ENCODE results near the gene SP9.

SP9 gene

DNA sequence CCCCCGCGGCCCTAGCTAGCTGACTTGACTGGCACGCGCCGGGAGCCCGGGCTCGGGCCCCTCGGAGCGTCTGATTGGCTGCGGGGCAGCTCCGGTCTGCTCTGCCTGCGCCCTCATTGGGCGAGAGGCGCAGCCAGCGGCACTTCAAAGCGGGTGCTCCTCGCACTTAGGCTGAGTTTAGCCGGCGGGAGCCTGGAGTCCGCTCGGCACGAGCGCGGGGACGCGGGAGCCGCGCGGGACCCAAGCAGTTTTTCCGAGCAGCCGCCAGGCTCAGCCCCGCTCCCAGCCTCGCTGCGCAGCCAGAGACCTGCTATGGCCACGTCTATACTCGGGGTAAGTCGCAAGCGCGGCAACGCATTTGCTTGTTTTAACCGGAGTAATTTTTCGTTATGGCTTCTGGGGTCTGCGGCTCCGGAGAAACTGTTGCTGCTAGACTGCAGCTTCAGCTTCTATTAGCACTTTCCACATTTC lies at the start of gene SP9:
Gene SP9 (plus strand): TSS at position 174 of the 471 bp plus-strand sequence. CDS start 139 bp downstream, at position 313.
- peak; percentile 64 for DNase-seq (ENCODE audit: low spot score)

GRCh38 chr2:174286172-174286571 lies 48.6 kb upstream of the SP9 start:
- no peak for DNase-seq (ENCODE audit: low spot score)

DNA sequence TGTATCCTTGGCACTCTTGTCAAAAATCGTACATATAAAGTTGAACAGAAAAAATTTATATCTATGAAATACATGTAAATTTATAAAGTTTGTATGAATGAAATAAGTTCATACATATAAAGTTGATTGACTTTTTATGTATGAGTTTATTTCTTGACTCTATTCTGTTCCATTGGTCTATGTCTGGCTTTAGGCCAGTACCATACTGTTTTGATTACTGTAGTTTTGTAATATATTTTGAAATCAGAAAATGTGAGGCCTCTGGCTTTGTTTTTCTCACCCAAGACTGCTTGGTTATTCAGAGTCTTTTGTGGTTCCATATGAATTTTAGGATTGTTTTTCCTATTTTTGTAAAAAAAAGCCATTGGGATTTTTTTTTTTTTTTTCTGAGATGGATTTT lies 41.8 kb upstream of the SP9 start:
- DNase-seq (ENCODE audit: low spot score): no peak

DNA sequence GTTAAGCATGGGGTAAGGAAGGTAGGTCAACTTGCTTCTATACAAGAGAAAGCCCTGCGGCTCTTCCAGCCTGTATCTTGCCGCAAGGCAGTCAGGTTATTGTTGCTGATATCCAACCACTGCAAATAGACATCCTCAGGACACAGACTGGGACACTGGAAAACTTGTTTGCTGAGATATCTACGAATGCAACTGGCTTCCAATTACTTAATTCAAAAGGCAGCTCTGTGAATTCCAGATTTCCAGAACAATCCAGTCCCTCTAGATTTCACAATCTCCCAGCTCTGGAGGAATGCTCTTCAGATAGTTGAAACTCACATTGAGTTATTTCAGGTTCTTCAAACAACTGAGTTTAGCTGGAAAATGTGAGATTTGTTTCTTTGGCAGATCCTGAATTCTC lies 34.6 kb upstream of the SP9 start:
- DNase-seq (ENCODE audit: low spot score): no peak

GRCh38 chr2:174312581-174313234 lies 22.0 kb upstream of the SP9 start:
- DNase-seq (ENCODE audit: low spot score): no peak

DNA sequence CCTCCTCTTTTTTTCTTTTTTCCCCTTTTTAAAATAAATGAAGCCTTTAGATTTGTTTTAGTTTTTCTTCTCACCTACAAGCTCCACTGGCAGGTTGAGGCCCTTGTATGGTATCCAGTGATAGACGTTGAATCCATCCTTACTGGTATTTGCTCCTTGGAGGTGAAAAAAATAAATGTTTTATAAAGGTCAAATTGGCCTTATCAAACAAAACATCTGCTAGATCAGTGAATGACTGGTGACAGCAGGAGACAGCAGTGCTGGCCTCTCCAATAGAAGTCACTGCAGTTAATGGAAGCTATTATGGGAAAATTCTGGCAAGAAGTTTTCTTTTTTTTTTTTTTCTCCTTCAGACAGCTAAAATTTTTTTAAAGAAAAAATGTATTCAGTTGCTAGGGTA lies 12.6 kb upstream of the SP9 start:
- DNase-seq (ENCODE audit: low spot score): no peak

- no peak for DNase-seq (ENCODE audit: low spot score)
These were observed 12.0 kb upstream of the SP9 start for GRCh38 chr2:174322746-174323145.

DNA sequence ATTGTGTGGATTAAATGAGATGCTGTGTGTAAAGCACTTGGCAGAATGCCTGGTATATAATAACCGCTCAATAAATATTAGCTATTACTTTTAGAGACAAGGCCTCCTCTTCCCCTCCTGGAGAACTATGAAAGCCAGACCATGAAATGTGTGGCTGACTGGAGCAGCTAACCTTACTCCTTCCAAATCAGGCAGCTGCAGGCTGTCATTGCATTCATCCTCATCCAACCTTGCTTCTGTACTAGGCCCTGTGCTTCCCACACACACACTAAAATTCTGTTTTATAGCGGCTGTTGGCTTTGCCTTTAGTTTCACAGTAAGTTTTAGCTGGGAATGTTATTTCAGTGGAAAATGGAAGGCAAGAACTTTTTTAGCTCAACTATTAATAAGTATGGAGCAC lies 10.2 kb upstream of the SP9 start:
- DNase-seq (ENCODE audit: low spot score): no peak

DNA sequence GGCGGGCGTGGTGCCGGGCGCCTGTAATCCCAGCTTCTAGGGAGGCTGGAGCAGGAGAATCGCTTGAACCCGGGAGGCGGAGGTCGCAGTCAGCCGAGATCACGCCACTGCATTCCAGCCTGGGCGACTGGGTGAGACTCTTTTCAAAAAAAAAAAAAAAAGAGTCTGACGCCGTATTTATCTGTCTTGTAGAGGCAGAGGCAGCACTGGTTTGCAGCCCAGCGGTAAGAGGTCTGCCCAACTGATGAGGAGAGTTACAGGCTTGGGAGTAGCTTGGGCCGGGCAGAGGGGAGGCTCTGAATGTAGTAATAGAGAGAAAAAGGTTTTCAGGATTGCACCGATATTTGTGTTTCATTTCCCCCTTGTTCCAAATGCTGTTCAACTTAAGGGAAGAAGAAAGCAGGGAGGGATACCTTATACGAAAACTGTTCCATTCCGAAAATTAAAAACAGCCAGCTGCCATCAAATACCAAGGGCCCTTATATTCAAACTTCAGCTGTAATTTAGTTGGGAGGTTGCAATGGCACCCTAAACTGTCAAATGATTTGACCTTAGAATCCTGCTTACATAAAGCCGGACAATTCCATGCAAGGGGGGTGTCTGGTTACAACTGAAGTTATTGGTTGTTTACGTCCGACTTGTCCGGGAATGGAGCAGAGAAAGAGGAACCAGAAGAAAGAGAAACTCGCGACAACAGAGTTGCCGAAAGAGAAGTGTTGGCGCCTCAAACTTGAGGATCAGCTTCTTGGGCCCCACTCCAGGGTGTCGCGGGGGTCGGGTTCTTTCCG lies 9.2 kb upstream of the SP9 start:
- no peak for DNase-seq (ENCODE audit: low spot score)

DNA sequence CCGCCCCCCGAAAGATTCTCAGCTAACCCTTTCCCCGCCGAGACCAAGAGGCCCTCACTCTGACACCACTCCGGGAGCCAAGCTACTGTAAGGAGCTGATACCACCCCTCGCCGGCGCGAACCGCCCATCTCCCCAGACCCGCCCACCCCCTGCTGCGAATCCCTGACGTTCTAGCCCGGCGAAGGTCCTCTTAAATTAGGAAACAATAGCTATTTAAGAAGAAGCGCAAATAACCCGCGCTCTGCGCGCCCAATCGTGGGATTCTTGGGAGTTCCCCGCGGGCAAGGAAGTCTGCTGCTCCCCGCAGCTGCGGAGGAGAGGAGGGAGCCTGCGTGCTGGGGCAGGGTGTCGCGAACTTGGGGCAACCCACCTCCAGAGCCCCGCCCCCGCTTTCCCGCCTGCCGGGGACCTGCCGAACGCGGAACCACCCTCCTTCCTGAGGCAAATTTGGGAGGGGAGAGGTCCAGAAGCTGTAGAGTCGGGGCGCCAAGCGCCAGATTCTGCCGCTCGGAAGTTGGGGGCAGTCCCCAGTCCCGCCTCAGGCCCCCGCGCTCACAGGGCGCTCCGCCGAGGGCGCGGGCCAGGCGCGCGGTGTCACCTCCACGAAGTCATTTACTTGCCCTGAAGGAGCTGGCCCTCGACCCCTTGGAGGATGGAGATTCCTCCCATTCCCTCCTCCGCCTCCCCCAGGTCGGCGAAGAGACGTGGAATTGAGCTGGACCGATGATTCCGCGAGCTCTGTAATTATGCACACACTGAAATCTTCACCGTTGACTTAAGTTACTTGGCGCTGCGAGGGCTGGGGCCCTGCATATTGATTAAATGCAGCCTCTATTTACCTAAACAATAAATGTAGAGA lies 8.4 kb upstream of the SP9 start:
- DNase-seq (ENCODE audit: low spot score): no peak

DNA sequence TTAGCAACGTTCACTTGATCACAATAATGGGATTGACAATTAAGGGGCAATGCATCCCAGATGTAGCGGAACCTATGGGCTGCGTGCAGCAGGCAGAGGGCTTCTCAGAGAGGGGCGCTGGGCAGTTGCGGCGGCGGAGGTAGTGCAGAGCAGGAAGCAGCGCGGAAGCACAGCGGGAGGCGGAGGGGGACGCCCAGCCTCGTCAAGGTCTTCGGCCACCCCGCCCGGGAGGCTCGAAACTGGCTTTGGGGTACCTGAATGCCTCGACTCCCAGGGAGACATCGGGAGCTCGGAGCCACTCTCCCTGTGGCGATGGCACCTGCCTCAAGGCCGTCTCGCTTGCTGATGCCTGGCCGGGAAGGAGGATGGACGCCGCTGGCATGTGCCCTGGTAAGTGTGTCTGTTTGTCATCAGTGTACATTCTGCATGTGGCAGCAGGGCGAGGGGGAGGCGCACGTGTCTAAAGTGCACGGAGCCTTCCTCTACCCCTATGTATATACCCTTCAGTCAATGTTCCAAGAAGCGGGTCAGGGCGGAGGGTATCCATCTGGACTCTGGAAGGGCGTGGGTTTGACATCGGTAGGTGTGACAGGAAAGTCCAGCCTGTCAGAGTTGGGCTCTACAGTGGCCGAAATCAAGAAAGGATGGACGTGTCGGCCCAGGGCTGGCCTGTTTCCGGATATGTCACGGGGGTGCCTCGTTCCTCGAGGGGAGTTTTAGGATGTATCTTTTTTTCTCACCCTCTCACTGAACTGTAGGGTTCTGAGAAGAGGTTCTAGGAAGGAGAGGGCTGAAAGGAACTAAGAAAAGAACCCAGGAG lies 7.5 kb upstream of the SP9 start:
- no peak for DNase-seq (ENCODE audit: low spot score)

DNA sequence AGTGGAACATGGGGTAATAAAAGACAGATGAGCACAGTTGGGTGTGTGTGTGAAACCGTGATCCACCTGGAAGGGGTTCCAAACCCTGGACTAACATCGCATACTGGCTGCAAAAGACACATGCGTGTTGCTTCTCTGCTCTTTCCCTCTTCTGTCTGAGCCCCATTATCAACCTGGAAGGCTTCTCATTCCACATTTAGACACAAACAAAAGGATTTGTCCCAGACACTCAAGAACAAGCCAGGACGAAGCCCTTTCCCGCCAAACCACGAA lies 7.0 kb upstream of the SP9 start:
- no peak for DNase-seq (ENCODE audit: low spot score)

DNA sequence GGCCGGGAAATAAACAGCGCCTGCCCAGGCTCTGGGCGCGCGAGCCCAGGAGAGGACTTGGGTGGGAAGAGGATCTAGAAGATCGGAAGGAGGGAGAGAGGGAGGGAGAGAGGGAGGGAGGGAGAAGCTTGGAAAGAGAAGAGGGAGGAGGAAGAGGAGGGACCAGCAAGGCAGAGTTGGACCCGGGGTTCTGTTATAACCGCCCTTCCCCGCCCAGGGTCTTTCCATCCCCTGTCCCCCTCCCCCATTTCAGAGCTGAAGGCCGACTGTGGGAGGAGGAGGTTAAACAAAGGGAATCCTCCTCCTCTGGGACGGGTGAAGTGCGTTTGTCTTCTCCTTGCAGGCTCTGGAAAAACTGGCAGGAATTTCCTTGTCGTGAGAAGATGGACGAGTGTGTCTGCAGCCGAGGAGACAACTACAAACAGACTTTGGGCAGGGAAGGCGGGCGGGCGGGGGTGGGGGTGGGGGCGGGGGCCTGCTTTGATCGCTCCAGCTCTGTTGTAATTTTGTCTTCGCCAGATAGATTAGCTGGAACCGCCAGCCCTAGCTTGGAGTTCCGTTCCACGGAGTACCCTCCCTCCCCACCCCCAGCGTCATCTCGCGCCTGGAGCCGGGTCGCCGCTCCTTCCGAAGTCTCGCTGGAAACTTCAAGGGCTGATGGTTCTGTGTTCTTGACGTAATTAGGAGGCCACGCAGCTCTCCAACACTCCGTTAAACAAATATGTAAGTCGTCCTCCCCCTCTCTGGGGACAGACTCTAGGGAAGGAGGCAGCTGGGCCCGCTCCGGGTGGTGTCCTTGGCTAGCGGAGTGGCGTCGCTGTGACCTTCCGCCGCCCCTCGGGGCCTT lies 6.4 kb upstream of the SP9 start:
- DNase-seq (ENCODE audit: low spot score): no peak

DNA sequence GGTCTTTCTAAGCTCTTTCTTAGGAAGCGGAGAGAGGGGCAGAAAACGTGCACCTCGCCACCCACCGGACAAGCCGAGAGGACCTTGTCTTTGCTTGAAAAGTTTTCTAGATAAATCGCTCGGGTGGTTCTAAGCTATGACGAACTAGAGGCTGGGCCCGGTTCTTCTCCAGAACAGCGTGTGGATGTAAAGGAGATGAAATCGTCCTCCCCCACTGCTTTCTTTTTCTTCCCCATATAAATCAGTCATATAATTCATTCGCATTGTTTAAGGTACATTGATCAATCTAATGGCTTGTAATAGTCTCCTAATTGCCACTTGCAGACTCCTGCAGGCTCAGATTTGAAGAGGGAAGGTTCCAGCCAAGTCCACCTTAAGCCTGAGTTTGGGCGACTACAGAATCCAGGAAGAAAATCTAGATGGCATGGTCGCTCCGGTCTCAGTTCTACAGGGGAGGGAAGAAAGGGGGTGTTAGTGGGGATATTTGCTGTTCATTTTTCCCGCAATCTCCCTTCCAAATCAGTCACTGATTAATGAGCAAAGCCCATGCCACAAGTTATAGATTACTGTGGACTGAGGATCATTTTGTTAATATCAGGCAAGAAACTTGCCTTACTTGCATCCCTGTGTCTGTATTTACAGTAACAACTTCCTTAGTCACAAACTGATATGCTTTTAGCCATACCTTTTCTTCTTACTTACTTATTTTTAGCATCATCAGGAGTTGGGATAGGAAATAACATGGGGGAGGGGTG lies 5.6 kb upstream of the SP9 start:
- DNase-seq (ENCODE audit: low spot score): no peak

- no peak for DNase-seq (ENCODE audit: low spot score)
These were observed 3.7 kb upstream of the SP9 start for GRCh38 chr2:174330945-174331594.

DNA sequence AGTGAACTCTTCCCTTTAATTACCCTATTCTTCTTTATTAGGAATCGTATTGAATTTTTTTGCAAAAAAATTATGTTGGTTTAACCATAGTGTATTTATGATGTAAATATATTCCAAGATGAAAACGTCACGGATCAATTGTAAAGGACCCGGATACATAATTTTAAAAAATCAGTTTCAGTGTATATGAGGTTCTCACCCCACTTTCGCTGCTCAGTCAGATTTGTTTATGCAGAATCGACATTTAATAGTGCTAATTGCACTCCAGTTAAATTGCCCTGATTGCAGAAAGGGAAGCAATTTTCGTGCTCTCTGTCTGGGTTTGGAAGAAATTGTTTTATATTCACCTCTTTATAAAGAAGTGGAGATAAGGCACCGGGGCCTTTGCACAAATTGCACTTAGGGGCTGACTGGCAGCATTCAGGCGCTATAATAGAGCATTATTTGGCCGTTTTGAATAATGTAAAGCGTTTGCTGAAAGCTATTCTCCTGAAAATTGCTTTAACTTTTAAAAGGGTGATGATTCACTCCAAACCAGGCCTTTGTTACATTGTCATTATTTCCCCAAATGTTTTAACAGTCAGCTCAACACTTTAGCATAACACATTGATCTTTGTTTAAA lies 3.0 kb upstream of the SP9 start:
- no peak for DNase-seq (ENCODE audit: low spot score)

DNA sequence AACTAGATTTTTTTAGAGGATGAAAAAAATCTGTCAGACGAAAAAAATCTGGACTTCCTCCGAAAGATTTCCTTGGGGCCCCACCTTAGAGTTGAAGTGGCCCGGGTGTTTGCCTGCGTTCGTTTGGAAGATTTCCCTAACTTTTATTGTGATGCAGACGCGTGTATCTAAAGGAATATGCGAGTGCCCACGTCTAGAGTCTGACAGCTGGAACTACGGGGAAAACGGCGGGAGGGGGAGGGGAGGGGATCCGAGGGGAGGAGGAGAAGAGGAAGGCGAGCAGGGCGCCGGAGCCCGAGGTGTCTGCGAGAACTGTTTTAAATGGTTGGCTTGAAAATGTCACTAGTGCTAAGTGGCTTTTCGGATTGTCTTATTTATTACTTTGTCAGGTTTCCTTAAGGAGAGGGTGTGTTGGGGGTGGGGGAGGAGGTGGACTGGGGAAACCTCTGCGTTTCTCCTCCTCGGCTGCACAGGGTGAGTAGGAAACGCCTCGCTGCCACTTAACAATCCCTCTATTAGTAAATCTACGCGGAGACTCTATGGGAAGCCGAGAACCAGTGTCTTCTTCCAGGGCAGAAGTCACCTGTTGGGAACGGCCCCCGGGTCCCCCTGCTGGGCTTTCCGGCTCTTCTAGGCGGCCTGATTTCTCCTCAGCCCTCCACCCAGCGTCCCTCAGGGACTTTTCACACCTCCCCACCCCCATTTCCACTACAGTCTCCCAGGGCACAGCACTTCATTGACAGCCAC lies 2.4 kb upstream of the SP9 start:
- no peak for DNase-seq (ENCODE audit: low spot score)

GRCh38 chr2:174333017-174333371 lies 1.8 kb upstream of the SP9 start:
- no peak for DNase-seq (ENCODE audit: low spot score)

Data from putamen (tissue), 1 donor.